DND-41 (cell line): ENCODE results near the gene RAB6B.

ENCODE experiments used
- ATAC-seq: fragments of 200-7000 bp; cut with Tn5 transposase; 3 replicates; pipeline ENCODE4 v1.9.1; 2021; ENCODE audit warnings: low read depth; ENCODE audit not compliant: insufficient read depth
- DNase-seq: peaks from one replicate; pipeline ENCODE4 v3.0.0-alpha.2; 2020
- H2AFZ ChIP-seq: 2 replicates; pipeline ENCODE4 v1.6.0; 2012; ENCODE audit warnings: low read depth, low read length
- H3K27ac ChIP-seq: 2 replicates; pipeline ENCODE4 v1.5.1; 2012; ENCODE audit warnings: low read length, inconsistent platforms
- H3K27me3 ChIP-seq: fragments of 200-600 bp; sonication (generic); 2 replicates; pipeline ENCODE4 v1.6.0; 2012; ENCODE audit warnings: low read length, mild to moderate bottlenecking, inconsistent platforms; ENCODE audit not compliant: insufficient read depth, poor library complexity
- H3K36me3 ChIP-seq: 2 replicates; pipeline ENCODE4 v1.5.1; 2012; ENCODE audit warnings: low read length, inconsistent platforms; ENCODE audit not compliant: insufficient read depth
- H3K4me1 ChIP-seq: 2 replicates; pipeline ENCODE4 v1.5.1; 2012; ENCODE audit warnings: mild to moderate bottlenecking, low read length; ENCODE audit not compliant: insufficient read depth
- H3K4me2 ChIP-seq: 2 replicates; pipeline ENCODE4 v1.6.0; 2012; ENCODE audit warnings: mild to moderate bottlenecking, moderate library complexity, low read length, inconsistent platforms; ENCODE audit not compliant: insufficient read depth
- H3K4me3 ChIP-seq, 2 experiments: fragments of 200-600 bp in 1 of 2; shearing (Covaris generic) in 1 of 2; 2 replicates each; pipeline ENCODE4 v1.5.1; 2012 to 2016; ENCODE audit warnings: inconsistent platforms in 2 of 2, low read length in 2 of 2, mild to moderate bottlenecking in 2 of 2, low read depth in 1 of 2, moderate library complexity in 1 of 2
- H3K79me2 ChIP-seq: 2 replicates; pipeline ENCODE4 v1.6.0; 2012; ENCODE audit warnings: low read length, inconsistent platforms; ENCODE audit not compliant: insufficient read depth
- H3K9ac ChIP-seq: 2 replicates; pipeline ENCODE4 v1.6.0; 2012; ENCODE audit warnings: low read depth, mild to moderate bottlenecking, inconsistent platforms, low read length, moderate library complexity
- H3K9me3 ChIP-seq: 2 replicates; pipeline ENCODE4 v1.5.1; 2012; ENCODE audit warnings: low read length, moderate library complexity, mild to moderate bottlenecking, inconsistent platforms; ENCODE audit not compliant: insufficient read depth, severe bottlenecking
- H4K20me1 ChIP-seq: 2 replicates; pipeline ENCODE4 v1.6.0; 2012; ENCODE audit warnings: low read length; ENCODE audit not compliant: insufficient read depth
- EZH2 ChIP-seq: IDR thresholded peaks from 3 replicates; pipeline ENCODE4 v1.6.1; 2012; ENCODE audit warnings: borderline replicate concordance, low read depth, mild to moderate bottlenecking, moderate library complexity, low read length, inconsistent platforms; ENCODE audit not compliant: severe bottlenecking
- TF ChIP-seq, protein P1 (sequence below): IDR thresholded peaks from 2 replicates; pipeline ENCODE4 v1.5.1; 2012; ENCODE audit warnings: borderline replicate concordance, low read length, moderate library complexity, mild to moderate bottlenecking; ENCODE audit not compliant: poor library complexity, severe bottlenecking; ENCODE audit errors: extremely low read depth

Gene RAB6B

DNA sequence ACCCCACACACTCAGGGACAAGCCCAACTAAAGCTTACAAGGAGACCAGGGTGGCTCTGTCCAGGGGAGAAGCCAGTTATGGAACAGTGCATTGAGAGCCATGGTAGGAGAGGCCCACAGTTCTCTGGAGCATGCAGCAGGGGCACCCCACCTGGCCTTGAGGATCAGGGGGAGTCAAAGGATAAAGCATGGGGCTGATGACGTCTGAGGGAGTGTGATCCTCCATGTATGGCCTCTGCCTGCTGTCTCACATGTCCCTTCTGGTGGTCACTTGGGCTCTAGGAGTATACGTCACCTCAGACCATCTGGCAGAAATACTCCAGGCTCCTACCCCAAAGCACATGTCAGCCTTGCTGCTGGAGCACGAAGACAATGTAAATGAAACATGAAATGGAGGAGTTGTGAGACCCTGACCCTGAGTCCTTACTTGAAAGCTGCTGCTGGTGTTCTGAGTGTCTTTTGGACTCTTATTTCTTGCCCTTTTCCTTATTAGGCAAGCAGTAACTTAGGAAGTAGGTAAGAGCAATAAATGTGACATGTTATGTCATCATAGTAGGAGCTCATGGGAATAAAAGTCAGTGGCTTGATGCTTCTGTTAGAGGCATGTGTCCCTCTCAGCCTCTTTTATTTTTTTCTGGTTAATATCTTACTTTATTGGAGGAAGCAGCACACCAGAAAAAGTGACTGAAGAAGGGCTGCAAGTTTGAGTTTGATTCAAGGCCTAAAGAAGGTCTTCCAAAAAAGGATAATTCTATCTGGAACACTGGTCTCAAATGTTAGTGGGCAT, 74.6 kb downstream of the RAB6B start:
- Histone ChIP-seq H3K79me2 (no peaks in the 10 kb centered on the region), H3K36me3 (peaks cover 91% of the 10 kb centered on the region), H3K4me2 (no peak overlapping the region), H2AFZ (no peak overlapping the region), H3K27me3 (no peaks in the 10 kb centered on the region), H4K20me1 (0 out of 2 replicates have a peak, but pooled peaks cover 5% of the 10 kb centered on the region), H3K9me3 (no peaks in the 10 kb centered on the region), H3K4me1 (no peaks in the 10 kb centered on the region), H3K4me3 (no peak overlapping the region), H3K27ac (no peak overlapping the region), H3K9ac (no peak overlapping the region)
- TF ChIP-seq, protein P1, sequence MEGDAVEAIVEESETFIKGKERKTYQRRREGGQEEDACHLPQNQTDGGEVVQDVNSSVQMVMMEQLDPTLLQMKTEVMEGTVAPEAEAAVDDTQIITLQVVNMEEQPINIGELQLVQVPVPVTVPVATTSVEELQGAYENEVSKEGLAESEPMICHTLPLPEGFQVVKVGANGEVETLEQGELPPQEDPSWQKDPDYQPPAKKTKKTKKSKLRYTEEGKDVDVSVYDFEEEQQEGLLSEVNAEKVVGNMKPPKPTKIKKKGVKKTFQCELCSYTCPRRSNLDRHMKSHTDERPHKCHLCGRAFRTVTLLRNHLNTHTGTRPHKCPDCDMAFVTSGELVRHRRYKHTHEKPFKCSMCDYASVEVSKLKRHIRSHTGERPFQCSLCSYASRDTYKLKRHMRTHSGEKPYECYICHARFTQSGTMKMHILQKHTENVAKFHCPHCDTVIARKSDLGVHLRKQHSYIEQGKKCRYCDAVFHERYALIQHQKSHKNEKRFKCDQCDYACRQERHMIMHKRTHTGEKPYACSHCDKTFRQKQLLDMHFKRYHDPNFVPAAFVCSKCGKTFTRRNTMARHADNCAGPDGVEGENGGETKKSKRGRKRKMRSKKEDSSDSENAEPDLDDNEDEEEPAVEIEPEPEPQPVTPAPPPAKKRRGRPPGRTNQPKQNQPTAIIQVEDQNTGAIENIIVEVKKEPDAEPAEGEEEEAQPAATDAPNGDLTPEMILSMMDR, result no peak
- TF ChIP-seq EZH2, result no peak
- ATAC-seq (no peak), DNase-seq (no peak)

DNA sequence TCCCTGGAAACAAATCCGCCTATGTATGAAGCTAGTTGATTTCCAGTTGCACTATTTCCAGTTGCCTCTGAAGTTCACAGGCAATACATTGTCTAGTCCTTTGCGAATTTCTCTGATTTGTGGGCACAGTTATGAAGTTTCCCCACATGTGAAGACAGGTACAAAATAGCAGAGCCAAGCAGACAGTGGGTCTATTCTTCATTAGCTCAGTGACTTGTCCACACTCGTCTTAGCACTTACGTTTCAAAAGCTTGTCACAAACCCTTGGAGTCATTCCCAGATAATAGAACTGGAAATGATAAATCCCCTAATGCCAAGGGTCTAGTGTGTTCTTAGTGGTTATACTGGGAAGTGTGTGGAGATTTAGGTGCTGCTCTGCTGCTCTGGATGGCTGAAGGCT, 75.6 kb downstream of the RAB6B start:
- Histone ChIP-seq H3K9ac (no peak overlapping the region), H3K79me2 (no peaks in the 10 kb centered on the region), H3K9me3 (no peaks in the 10 kb centered on the region), H4K20me1 (0 out of 2 replicates have a peak, but pooled peaks cover 5% of the 10 kb centered on the region), H3K4me2 (no peak overlapping the region), H3K27me3 (no peaks in the 10 kb centered on the region), H3K27ac (no peak overlapping the region), H3K36me3 (peaks cover 97% of the 10 kb centered on the region), H3K4me1 (no peaks in the 10 kb centered on the region), H3K4me3 (no peak overlapping the region), H2AFZ (no peak overlapping the region)
- ATAC-seq (no peak), DNase-seq (no peak)
- TF ChIP-seq EZH2, result no peak
- TF ChIP-seq, protein P1, result no peak

DNA sequence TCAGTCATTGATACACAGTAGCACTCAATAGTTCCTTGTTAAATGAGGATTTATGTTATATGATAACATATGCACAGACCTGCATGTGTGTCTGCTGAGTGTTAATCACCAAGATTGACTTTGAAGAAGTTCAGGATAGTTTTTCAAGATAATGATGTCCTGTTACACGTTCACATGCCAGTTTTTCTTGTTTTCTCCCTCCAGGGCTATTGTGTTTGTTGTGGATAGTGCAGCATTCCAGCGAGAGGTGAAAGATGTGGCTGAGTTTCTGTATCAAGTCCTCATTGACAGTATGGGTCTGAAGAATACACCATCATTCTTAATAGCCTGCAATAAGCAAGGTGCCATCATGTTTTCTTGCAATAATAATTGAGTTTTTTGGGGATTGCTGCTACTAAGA, 80.3 kb downstream of the RAB6B start:
- Histone ChIP-seq H3K4me3 (no peak overlapping the region), H3K4me2 (no peak overlapping the region), H3K36me3 (peaks cover 93% of the 10 kb centered on the region), H3K79me2 (no peaks in the 10 kb centered on the region), H3K27ac (no peak overlapping the region), H3K9me3 (no peaks in the 10 kb centered on the region), H4K20me1 (no peaks in the 10 kb centered on the region), H3K27me3 (no peaks in the 10 kb centered on the region), H2AFZ (no peak overlapping the region), H3K4me1 (no peaks in the 10 kb centered on the region), H3K9ac (no peak overlapping the region)
- ATAC-seq (no peak), DNase-seq (no peak)
- TF ChIP-seq, protein P1, result no peak
- no peak for TF ChIP-seq EZH2
